Esophagus squamous epithelium (tissue), 5 donors: ENCODE results near the gene PDS5B. TPM values are rescaled to one million over a fixed set of nuclear protein-coding genes. Genes with fewer than 3 reads are reported as not detected.
A peak's percentile ranks its signal among the peaks of the same experiment; 100 is the strongest.

Experiments used
- DNase-seq: peaks from one replicate; lab custom pipeline; 2025; lab: John Stamatoyannopoulos, UW
- H3K27ac ChIP-seq, 4 donors: fragments of 200-600 bp; sonication (generic); one replicate each; pipeline ENCODE4 v1.5.1; 2016 to 2019; ENCODE audit warnings: mild to moderate bottlenecking in 1 of 4
- H3K27me3 ChIP-seq, 4 donors: fragments of 200-600 bp; sonication (generic); 1 replicate in 3 of 4; 2 replicates in 1 of 4; pipeline versions ENCODE4 v1.5.1 to v1.6.0; 2017 to 2021; ENCODE audit warnings: antibody characterized with exemption in 1 of 4
- H3K36me3 ChIP-seq, 3 donors: fragments of 200-600 bp; sonication (generic); one replicate each; pipeline ENCODE4 v1.5.1; 2016 to 2019
- H3K4me1 ChIP-seq, 3 donors: fragments of 200-600 bp; sonication (generic); one replicate each; pipeline ENCODE4 v1.5.1; 2017 to 2019
- H3K4me3 ChIP-seq, 4 donors: fragments of 200-600 bp; sonication (generic); 1 replicate in 3 of 4; 2 replicates in 1 of 4; pipeline ENCODE4 v1.5.1; 2016 to 2019; ENCODE audit warnings: mild to moderate bottlenecking in 2 of 4, moderate library complexity in 1 of 4
- H3K9me3 ChIP-seq, 3 donors: fragments of 200-600 bp; sonication (generic); one replicate each; pipeline ENCODE4 v1.5.1; 2016 to 2019
- POLR2A ChIP-seq, 4 donors: fragments of 450-650 bp; IDR thresholded peaks; one replicate each; pipeline ENCODE4 v1.6.1; 2017; ENCODE audit warnings: antibody characterized with exemption in 4 of 4, mild to moderate bottlenecking in 4 of 4, moderate library complexity in 3 of 4
- WGBS, 2 donors: methylation state at CpG; one replicate each; pipeline ENCODE4 v1.1.5; 2018; 5-methylcytosine and 5-hydroxymethylcytosine counted together
- intact Hi-C: fragments of 100-400 bp; cut with DNase I; formaldehyde crosslinking; loops from one replicate; pipeline ENCODE4 v1.15.0; 2022
- total RNA-seq, 4 donors: library from RNA; depleted of rRNA; stranded (reverse); fragments of >200 nt; gene quantifications; one replicate each; pipeline ENCODE4 v1.1.0, GENCODE V29; 2016
- TF ChIP-seq, protein P1 (sequence below), 6 experiments: fragments of 450-650 bp in 4 of 6; fragments of 200-600 bp in 2 of 6; sonication (generic) in 2 of 6; IDR thresholded peaks; one replicate each; pipeline ENCODE4 v1.5.1; 2016 to 2019; ENCODE audit warnings: antibody characterized with exemption in 6 of 6, mild to moderate bottlenecking in 4 of 6, moderate library complexity in 4 of 6
- donor health status: DM: yes; HTN: yes; CAD: no.

The PDS5B gene
- total RNA-seq, 4 donors from 2014 or later = 8.9 to 23.5 (median 15.1) TPM

- Histone ChIP-seq H3K27me3 (no peaks in the 10 kb centered on the region), H3K27ac (no peak overlapping the region), H3K4me1 (peaks cover 0 to 9% (median 4%) of the 10 kb centered on the region in 3 donors), H3K4me3 (no peak overlapping the region), H3K36me3 (no peaks in the 10 kb centered on the region), H3K9me3 (peaks cover 0 to 6% (median 5%) of the 10 kb centered on the region in 3 donors)
- TF ChIP-seq, protein P1, sequence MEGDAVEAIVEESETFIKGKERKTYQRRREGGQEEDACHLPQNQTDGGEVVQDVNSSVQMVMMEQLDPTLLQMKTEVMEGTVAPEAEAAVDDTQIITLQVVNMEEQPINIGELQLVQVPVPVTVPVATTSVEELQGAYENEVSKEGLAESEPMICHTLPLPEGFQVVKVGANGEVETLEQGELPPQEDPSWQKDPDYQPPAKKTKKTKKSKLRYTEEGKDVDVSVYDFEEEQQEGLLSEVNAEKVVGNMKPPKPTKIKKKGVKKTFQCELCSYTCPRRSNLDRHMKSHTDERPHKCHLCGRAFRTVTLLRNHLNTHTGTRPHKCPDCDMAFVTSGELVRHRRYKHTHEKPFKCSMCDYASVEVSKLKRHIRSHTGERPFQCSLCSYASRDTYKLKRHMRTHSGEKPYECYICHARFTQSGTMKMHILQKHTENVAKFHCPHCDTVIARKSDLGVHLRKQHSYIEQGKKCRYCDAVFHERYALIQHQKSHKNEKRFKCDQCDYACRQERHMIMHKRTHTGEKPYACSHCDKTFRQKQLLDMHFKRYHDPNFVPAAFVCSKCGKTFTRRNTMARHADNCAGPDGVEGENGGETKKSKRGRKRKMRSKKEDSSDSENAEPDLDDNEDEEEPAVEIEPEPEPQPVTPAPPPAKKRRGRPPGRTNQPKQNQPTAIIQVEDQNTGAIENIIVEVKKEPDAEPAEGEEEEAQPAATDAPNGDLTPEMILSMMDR (IDR thresholded peaks at IDR 0.05) = no peak
- no peak for TF ChIP-seq POLR2A (IDR thresholded peaks at IDR 0.05)
- 48% methylated on average over 2 of the region's 2 CpGs for WGBS, 2 donors
- intact Hi-C loops = loop anchor here (10.0 kb wide), 1 partner anchor 47 kb away; the partner anchor contains the start of gene N4BP2L2
- DNase-seq = no peak
Observed at GRCh38 chr13:32582281-32582680, 4.0 kb upstream of the PDS5B start.

- Histone ChIP-seq H3K27me3 (no peaks in the 10 kb centered on the region), H3K4me1 (peaks cover 0 to 14% (median 4%) of the 10 kb centered on the region in 3 donors), H3K9me3 (peaks cover 0 to under 1% (median 0%) of the 10 kb centered on the region in 3 donors), H3K36me3 (no peaks in the 10 kb centered on the region), H3K4me3 (no peak overlapping the region), H3K27ac (no peak overlapping the region)
- WGBS, 2 donors = 76 to 91% methylated on average over 2 of the region's 2 CpGs
- TF ChIP-seq, protein P1 (IDR thresholded peaks at IDR 0.05) = no peak
- TF ChIP-seq POLR2A (IDR thresholded peaks at IDR 0.05) = no peak
- DNase-seq = no peak
- intact Hi-C loops = loop anchor here (10.0 kb wide), 1 partner anchor 48 kb away; the partner anchor contains the start of gene N4BP2L2
Observed at GRCh38 chr13:32582991-32583390, 3.3 kb upstream of the PDS5B start.

DNA sequence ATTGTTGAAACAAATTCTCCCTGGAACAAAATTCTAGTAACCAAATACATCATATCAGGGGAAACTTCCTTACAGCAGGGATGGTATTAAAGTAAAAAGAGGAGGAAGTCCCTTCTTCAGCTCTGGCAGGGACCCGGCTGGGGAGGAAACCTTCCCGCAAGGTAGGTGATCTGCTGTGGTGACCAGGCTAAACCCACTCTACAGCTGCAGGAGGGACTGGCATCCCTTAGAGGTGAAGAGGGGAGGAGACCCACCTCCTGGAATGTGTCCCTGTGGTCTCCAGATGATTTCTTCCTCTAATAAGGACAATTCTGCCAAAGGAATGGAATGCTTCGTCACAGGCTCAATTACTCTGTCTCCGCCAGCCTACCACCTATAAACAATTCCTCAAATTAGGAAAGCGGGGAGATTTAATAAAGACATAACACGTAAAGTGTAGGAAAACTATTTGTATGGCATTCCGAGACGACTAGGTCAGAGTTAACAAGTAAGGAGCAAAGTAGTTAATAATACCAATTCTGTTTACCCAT, 637 bp upstream of the PDS5B start:
- intact Hi-C loops = loop anchor here (5.0 to 10.0 kb wide), 3 partner anchors 51 to 67 kb away; partner anchors contain the start of gene N4BP2L2
- H3K9me3 ChIP-seq = no peaks in the 10 kb centered on the region
- H3K36me3 ChIP-seq = no peaks in the 10 kb centered on the region
- TF ChIP-seq, protein P1 (IDR thresholded peaks at IDR 0.05) = no peak
- TF ChIP-seq POLR2A (IDR thresholded peaks at IDR 0.05) = no peak
- no peaks in the 10 kb centered on the region for H3K27me3 ChIP-seq
- H3K4me3 ChIP-seq = peak overlapping the region; percentile 82 to 94 (median 88)
- no peak for DNase-seq
- 12 to 17% methylated on average over 8 of the region's 8 CpGs for WGBS, 2 donors
- H3K4me1 ChIP-seq = peaks cover 0 to 40% (median 13%) of the 10 kb centered on the region in 3 donors
- peak overlapping the region; percentile 94 to 99 (median 96) for H3K27ac ChIP-seq

GRCh38 chr13:32587011-32587810, 959 bp downstream of the PDS5B start:
- Histone ChIP-seq H3K27ac (peak overlapping the region; percentile 94 to 99 (median 96)), H3K9me3 (no peaks in the 10 kb centered on the region), H3K36me3 (no peaks in the 10 kb centered on the region), H3K4me3 (peak overlapping the region; percentile 82 to 94 (median 88)), H3K27me3 (no peaks in the 10 kb centered on the region), H3K4me1 (peaks cover 0 to 47% (median 14%) of the 10 kb centered on the region in 3 donors)
- WGBS, 2 donors = 0% methylated on average over 16 to 25 of the region's 74 CpGs
- peak in 1 of 4 donors; percentile 18 for TF ChIP-seq POLR2A (IDR thresholded peaks at IDR 0.05)
- TF ChIP-seq, protein P1 (IDR thresholded peaks at IDR 0.05) = peak in 2 of 6 experiments; percentile 9 to 15
- DNase-seq = peak; percentile 9
- intact Hi-C loops = loop anchor here (5.0 to 10.0 kb wide), 3 partner anchors 50 to 65 kb away; partner anchors contain the start of gene N4BP2L2
